Spinal cord (tissue), 10 donors: ENCODE measurements around the gene UPB1. TPM values are rescaled to one million over a fixed set of nuclear protein-coding genes. Genes with fewer than 3 reads are reported as not detected.

Source experiments
- DNase-seq, 6 donors: peaks; one replicate each; pipeline versions ENCODE4 v3.0.0 to v3.0.0-alpha.2; 2013 to 2015; ENCODE audit warnings: low spot score in 6 of 6, low read depth in 4 of 6
- H3K27ac ChIP-seq: one replicate; pipeline ENCODE4 v1.5.1; 2013; ENCODE audit warnings: low read depth, low read length, control low read depth
- H3K27me3 ChIP-seq: one replicate; pipeline ENCODE4 v1.6.1; 2013; ENCODE audit warnings: low read length; ENCODE audit not compliant: control insufficient read depth, insufficient read depth
- H3K36me3 ChIP-seq: one replicate; pipeline ENCODE4 v1.6.1; 2013; ENCODE audit warnings: low read length; ENCODE audit not compliant: control insufficient read depth, insufficient read depth
- H3K4me1 ChIP-seq: one replicate; pipeline ENCODE4 v1.6.1; 2013; ENCODE audit warnings: low read length; ENCODE audit not compliant: control insufficient read depth, insufficient read depth
- H3K4me3 ChIP-seq: one replicate; pipeline ENCODE4 v1.5.1; 2013; ENCODE audit warnings: low read depth, low read length, control low read depth
- H3K9me3 ChIP-seq: one replicate; pipeline ENCODE4 v1.6.1; 2013; ENCODE audit warnings: low read length; ENCODE audit not compliant: control insufficient read depth, insufficient read depth
- WGBS: methylation state at CpG from one replicate; pipeline ENCODE4 v1.1.5; 2013; ENCODE audit warnings: missing lambda C conversion rate; ENCODE audit not compliant: insufficient coverage; 5-methylcytosine and 5-hydroxymethylcytosine counted together
- polyA plus RNA-seq, 2 donors: library from polyadenylated mRNA; unstranded; fragments of 120-200 nt; gene quantifications; one replicate each; pipeline ENCODE4 v1.2.1, GENCODE V29; 2013; ENCODE audit not compliant: insufficient read length in 2 of 2
- total RNA-seq, 2 donors: library from RNA; depleted of rRNA in 1 of 2; stranded (reverse); fragments of 120-200 nt in 1 of 2; fragments of >200 nt in 1 of 2; gene quantifications; one replicate each; pipeline versions ENCODE4 v1.2.3 to v1.2.4, GENCODE V29; 2013 to 2014
- donor health status: healthy.

Gene UPB1
- total and polyA plus RNA-seq, 4 donors: 0.57 to 2.2 (median 1.1) TPM

DNA sequence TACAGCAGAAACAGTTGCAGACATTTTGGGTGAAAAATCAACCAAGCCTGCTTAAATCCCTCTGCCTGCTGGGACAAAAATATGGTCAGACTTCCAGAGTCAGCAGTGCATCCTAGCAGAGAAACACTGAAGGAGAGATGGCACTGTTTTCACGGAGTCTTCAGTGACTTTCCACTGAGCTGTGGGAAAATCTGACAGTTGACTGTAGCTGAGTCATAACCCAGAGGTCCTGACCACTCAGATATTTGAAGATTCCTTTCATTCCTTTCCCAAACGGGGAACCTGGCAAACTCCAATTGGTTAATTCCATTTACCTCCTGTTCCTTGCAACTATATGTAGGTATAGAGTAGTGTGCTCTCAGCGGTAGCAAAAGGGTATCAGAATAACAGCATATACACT lies 20.9 kb upstream of the UPB1 start:
- H3K4me3 ChIP-seq: no peak overlapping the region
- DNase-seq: peak in 1 of 6 donors; percentile 46
- peak overlapping the region; percentile 0 for H3K27ac ChIP-seq
- H3K4me1 ChIP-seq: no peaks in the 10 kb centered on the region
- H3K36me3 ChIP-seq: no peaks in the 10 kb centered on the region
- 60% methylated on average over 1 of the region's 3 CpGs for WGBS
- H3K9me3 ChIP-seq: no peaks in the 10 kb centered on the region
- H3K27me3 ChIP-seq: no peaks in the 10 kb centered on the region

GRCh38 chr22:24474649-24475255 lies 20.4 kb upstream of the UPB1 start:
- no peaks in the 10 kb centered on the region for H3K9me3 ChIP-seq
- H3K4me3 ChIP-seq: no peak overlapping the region
- DNase-seq: no peak
- no peaks in the 10 kb centered on the region for H3K4me1 ChIP-seq
- H3K27ac ChIP-seq: peak overlapping the region; percentile 0
- H3K36me3 ChIP-seq: no peaks in the 10 kb centered on the region
- H3K27me3 ChIP-seq: no peaks in the 10 kb centered on the region
- WGBS: no CpG with 5 or more reads among the region's 5 CpGs

GRCh38 chr22:24481641-24482040 lies 13.5 kb upstream of the UPB1 start:
- no peak for DNase-seq
- Histone ChIP-seq H3K4me1 (no peaks in the 10 kb centered on the region), H3K36me3 (no peaks in the 10 kb centered on the region), H3K9me3 (no peaks in the 10 kb centered on the region), H3K27ac (no peak overlapping the region), H3K27me3 (no peaks in the 10 kb centered on the region), H3K4me3 (no peak overlapping the region)
- no CpG with 5 or more reads among the region's 1 CpG for WGBS

DNA sequence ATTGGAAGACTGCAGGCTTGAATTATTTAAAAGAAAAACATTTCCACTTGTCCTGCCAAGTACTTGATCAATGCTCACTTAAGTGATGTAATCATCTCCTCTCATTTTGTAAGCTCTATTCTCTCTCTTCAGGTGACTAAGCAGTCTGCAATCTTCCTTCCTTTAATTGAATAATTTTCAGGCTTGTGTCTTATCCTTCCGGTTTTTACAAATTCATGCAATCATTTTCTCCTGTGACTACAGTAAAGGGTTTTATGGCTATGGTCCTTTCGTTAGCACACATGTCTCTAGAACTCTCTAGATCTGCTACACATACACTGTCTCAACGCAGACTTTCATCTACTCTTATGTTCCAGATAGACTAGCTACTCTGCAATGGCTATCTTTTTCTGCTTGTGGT lies 12.6 kb upstream of the UPB1 start:
- DNase-seq: peak in 1 of 6 donors; percentile 43
- Histone ChIP-seq H3K4me3 (no peak overlapping the region), H3K27me3 (no peaks in the 10 kb centered on the region), H3K27ac (no peak overlapping the region), H3K9me3 (no peaks in the 10 kb centered on the region), H3K4me1 (no peaks in the 10 kb centered on the region), H3K36me3 (no peaks in the 10 kb centered on the region)
- WGBS: 79% methylated on average over 3 of the region's 3 CpGs

DNA sequence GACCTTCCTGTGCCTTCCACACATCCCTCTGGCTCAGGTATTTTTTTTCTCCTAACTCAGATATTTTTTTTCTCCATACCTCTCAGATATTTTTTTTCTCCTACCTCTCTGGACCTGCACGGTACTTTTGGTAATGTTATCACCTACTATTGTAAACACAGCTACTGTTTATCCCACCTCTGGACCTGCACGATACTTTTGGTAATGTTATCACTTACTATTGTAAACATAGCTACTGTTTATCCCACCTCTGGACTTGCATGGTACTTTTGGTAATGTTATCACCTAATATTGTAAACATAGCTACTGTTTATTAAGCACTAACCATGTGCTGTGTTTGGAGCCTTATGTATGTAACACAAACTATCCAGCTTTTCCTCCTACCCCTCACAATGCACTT lies 12.1 kb upstream of the UPB1 start:
- no peaks in the 10 kb centered on the region for H3K36me3 ChIP-seq

GRCh38 chr22:24483976-24484545 lies 11.1 kb upstream of the UPB1 start:
- WGBS: 63% methylated on average over 5 of the region's 5 CpGs

More for the DNA sequence above, 12.1 kb upstream of the UPB1 start:
- no peaks in the 10 kb centered on the region for H3K9me3 ChIP-seq
- no peak overlapping the region for H3K27ac ChIP-seq
- no peaks in the 10 kb centered on the region for H3K27me3 ChIP-seq
- no peak for DNase-seq
- H3K4me3 ChIP-seq: no peak overlapping the region
- WGBS: 80% methylated on average over 1 of the region's 2 CpGs
- no peaks in the 10 kb centered on the region for H3K4me1 ChIP-seq

DNA sequence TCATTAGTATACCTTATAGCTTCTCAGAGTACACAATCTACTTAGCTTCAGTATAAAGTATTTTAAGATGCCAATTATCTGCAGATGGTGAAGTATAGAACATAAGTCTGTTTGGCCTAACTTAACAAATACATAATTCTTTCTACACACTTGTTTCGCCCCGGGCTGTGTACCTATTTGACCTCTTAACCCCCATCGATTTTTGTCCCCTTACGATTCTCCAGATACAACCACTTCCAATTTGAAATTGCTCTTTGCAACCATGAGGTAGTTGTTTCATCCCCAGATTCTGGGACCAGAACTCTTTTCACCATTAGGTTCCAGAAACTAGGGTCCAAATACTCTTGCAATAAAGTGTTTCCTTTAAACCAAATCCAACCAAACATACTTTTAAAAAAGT lies 10.0 kb upstream of the UPB1 start:
- DNase-seq: no peak
- Histone ChIP-seq H3K27ac (no peak overlapping the region), H3K36me3 (no peaks in the 10 kb centered on the region), H3K4me3 (no peak overlapping the region), H3K9me3 (no peaks in the 10 kb centered on the region), H3K4me1 (no peaks in the 10 kb centered on the region), H3K27me3 (no peaks in the 10 kb centered on the region)
- 97% methylated on average over 4 of the region's 4 CpGs for WGBS

More at GRCh38 chr22:24483976-24484545, 11.1 kb upstream of the UPB1 start:
- Histone ChIP-seq H3K27me3 (no peaks in the 10 kb centered on the region), H3K27ac (no peak overlapping the region), H3K4me3 (no peak overlapping the region), H3K9me3 (no peaks in the 10 kb centered on the region), H3K36me3 (no peaks in the 10 kb centered on the region), H3K4me1 (no peaks in the 10 kb centered on the region)
- no peak for DNase-seq

GRCh38 chr22:24485608-24486007 lies 9.5 kb upstream of the UPB1 start:
- DNase-seq: no peak
- 22% methylated on average over 1 of the region's 3 CpGs for WGBS
- Histone ChIP-seq H3K27ac (no peak overlapping the region), H3K27me3 (no peaks in the 10 kb centered on the region), H3K4me1 (no peaks in the 10 kb centered on the region), H3K4me3 (no peak overlapping the region), H3K9me3 (no peaks in the 10 kb centered on the region), H3K36me3 (no peaks in the 10 kb centered on the region)

DNA sequence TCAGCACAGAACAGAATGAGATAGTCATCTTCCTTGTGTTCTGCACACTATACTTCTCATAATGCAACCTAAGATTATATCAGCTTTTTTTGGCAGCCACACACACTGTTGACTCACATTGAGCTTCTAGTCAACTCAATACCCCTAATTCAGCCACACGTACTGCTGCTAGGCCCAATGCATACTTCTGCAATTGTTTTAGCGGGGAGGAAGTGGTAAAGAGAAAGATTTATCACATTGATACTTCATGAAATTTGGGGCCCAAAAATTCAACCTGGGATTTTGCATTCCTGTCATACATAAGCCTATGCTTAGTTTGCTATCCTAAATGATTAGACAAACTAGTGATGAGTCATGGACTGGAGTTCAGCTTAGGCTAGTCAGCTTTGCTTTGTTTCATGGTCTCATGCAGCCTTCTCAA lies 8.6 kb upstream of the UPB1 start:
- no peak for DNase-seq
- H3K27me3 ChIP-seq: no peaks in the 10 kb centered on the region
- WGBS: no CpG with 5 or more reads among the region's 2 CpGs
- H3K4me3 ChIP-seq: no peak overlapping the region
- no peaks in the 10 kb centered on the region for H3K4me1 ChIP-seq
- no peaks in the 10 kb centered on the region for H3K9me3 ChIP-seq
- no peaks in the 10 kb centered on the region for H3K36me3 ChIP-seq
- no peak overlapping the region for H3K27ac ChIP-seq

- no peak overlapping the region for H3K27ac ChIP-seq
- no peaks in the 10 kb centered on the region for H3K4me1 ChIP-seq
- WGBS: no CpG with 5 or more reads among the region's 2 CpGs
Observed at GRCh38 chr22:24489011-24489410, 6.1 kb upstream of the UPB1 start.

More at GRCh38 chr22:24489011-24489410, 6.1 kb upstream of the UPB1 start:
- no peak for DNase-seq
- Histone ChIP-seq H3K36me3 (no peaks in the 10 kb centered on the region), H3K27me3 (peaks cover 10% of the 10 kb centered on the region), H3K4me3 (no peak overlapping the region), H3K9me3 (no peaks in the 10 kb centered on the region)
